HUES48 (cell line): ENCODE data around the gene MAPKAP1.

Source experiments
- H3K27ac ChIP-seq: one replicate; pipeline ENCODE4 v1.7.0; 2013; ENCODE audit warnings: low read depth, low read length, inconsistent platforms
- H3K27me3 ChIP-seq: 2 replicates; pipeline ENCODE4 v1.6.1; 2013; ENCODE audit warnings: mild to moderate bottlenecking, low read length; ENCODE audit not compliant: control insufficient read depth, insufficient read depth
- H3K36me3 ChIP-seq: 2 replicates; pipeline ENCODE4 v1.6.1; 2013; ENCODE audit warnings: low read length; ENCODE audit not compliant: control insufficient read depth, insufficient read depth
- H3K4me1 ChIP-seq: 2 replicates; pipeline ENCODE4 v1.6.1; 2013; ENCODE audit warnings: mild to moderate bottlenecking, low read length; ENCODE audit not compliant: control insufficient read depth, insufficient read depth
- H3K4me3 ChIP-seq: 2 replicates; pipeline ENCODE4 v1.5.1; 2013; ENCODE audit warnings: mild to moderate bottlenecking, low read depth, low read length
- H3K9ac ChIP-seq: 2 replicates; pipeline ENCODE4 v1.6.1; 2013; ENCODE audit warnings: mild to moderate bottlenecking, low read depth, low read length, moderate library complexity
- H3K9me3 ChIP-seq: 2 replicates; pipeline ENCODE4 v1.6.1; 2013; ENCODE audit warnings: low read length; ENCODE audit not compliant: control insufficient read depth, insufficient read depth

MAPKAP1 gene

GRCh38 chr9:125416517-125416916, 290.5 kb downstream of the MAPKAP1 start:
- no peaks in the 10 kb centered on the region for H3K36me3 ChIP-seq
- no peaks in the 10 kb centered on the region for H3K4me1 ChIP-seq
- H3K9ac ChIP-seq = no peak overlapping the region
- H3K4me3 ChIP-seq = no peak overlapping the region
- H3K9me3 ChIP-seq = no peaks in the 10 kb centered on the region
- no peak overlapping the region for H3K27ac ChIP-seq
- H3K27me3 ChIP-seq = no peaks in the 10 kb centered on the region

GRCh38 chr9:125415583-125416460, 291.2 kb downstream of the MAPKAP1 start:
- Histone ChIP-seq H3K27me3 (no peaks in the 10 kb centered on the region), H3K36me3 (no peaks in the 10 kb centered on the region)

DNA sequence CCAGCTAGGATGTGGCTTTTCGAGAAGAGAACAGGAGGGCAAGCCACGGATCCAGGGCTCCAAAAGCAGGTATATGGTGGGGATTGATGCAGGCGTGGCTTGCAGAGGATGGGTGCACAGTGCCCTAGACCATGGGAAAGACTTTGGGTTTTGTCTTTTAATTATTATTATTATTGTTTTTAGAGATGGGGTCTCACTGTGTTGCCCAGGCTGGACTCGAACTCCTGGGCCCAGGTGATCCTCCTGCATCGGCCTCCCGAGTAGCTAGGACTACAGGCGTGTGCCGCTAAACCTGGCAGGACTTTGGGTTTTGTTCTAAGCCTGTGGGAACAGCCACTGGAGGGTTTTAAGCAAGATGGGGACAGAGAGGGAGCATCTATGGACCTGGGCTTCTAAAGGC, 293.4 kb downstream of the MAPKAP1 start:
- H3K4me1 ChIP-seq = no peaks in the 10 kb centered on the region
- H3K27ac ChIP-seq = no peak overlapping the region
- no peak overlapping the region for H3K4me3 ChIP-seq
- H3K36me3 ChIP-seq = no peaks in the 10 kb centered on the region
- no peak overlapping the region for H3K9ac ChIP-seq
- H3K9me3 ChIP-seq = no peaks in the 10 kb centered on the region
- H3K27me3 ChIP-seq = peaks cover 2% of the 10 kb centered on the region

More at GRCh38 chr9:125415583-125416460, 291.2 kb downstream of the MAPKAP1 start:
- no peak overlapping the region for H3K4me3 ChIP-seq
- H3K4me1 ChIP-seq = no peaks in the 10 kb centered on the region
- H3K27ac ChIP-seq = no peak overlapping the region
- no peak overlapping the region for H3K9ac ChIP-seq
- H3K9me3 ChIP-seq = no peaks in the 10 kb centered on the region

GRCh38 chr9:125412166-125412565, 294.8 kb downstream of the MAPKAP1 start:
- Histone ChIP-seq H3K9me3 (no peaks in the 10 kb centered on the region), H3K9ac (no peak overlapping the region), H3K4me1 (no peaks in the 10 kb centered on the region), H3K36me3 (no peaks in the 10 kb centered on the region), H3K27me3 (peaks cover 11% of the 10 kb centered on the region), H3K27ac (no peak overlapping the region), H3K4me3 (no peak overlapping the region)

DNA sequence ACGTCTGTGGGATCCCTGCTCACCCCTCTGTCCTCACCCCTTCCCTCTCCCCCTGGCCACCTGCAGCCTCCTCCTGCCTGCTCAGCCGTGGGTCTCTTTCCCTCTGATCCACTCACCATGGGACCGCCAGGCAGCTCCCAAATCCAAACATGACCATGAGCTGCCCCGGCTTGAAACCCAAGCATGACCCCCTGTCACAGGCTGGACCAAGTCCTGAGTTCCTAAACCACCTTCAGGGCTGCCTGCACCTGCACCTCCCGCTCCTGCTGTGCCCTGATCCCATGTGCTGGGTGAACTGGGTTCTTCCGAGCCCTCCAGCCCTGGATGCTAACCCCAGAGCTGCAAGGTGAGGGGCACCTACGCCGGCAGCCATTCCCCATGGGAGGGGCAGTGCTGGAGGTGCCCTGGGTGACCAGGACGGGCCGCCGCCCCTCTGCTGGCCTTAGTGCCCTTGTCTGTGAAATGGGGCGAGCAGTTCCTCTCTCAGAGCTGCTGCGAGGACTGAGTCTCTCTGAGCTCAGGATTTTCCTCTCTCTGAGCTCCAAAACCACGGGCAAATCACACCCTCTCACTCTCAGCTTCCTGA, 295.7 kb downstream of the MAPKAP1 start:
- no peaks in the 10 kb centered on the region for H3K9me3 ChIP-seq
- no peak overlapping the region for H3K4me3 ChIP-seq
- H3K36me3 ChIP-seq = no peaks in the 10 kb centered on the region
- peaks cover 17% of the 10 kb centered on the region for H3K27me3 ChIP-seq
- H3K4me1 ChIP-seq = no peaks in the 10 kb centered on the region
- no peak overlapping the region for H3K27ac ChIP-seq
- H3K9ac ChIP-seq = no peak overlapping the region

- no peaks in the 10 kb centered on the region for H3K4me1 ChIP-seq
- H3K36me3 ChIP-seq = no peaks in the 10 kb centered on the region
- H3K9ac ChIP-seq = no peak overlapping the region
- H3K9me3 ChIP-seq = no peaks in the 10 kb centered on the region
- no peak overlapping the region for H3K27ac ChIP-seq
- no peak overlapping the region for H3K4me3 ChIP-seq
- peaks cover 17% of the 10 kb centered on the region for H3K27me3 ChIP-seq
Observed at GRCh38 chr9:125410522-125410894, 296.5 kb downstream of the MAPKAP1 start.

DNA sequence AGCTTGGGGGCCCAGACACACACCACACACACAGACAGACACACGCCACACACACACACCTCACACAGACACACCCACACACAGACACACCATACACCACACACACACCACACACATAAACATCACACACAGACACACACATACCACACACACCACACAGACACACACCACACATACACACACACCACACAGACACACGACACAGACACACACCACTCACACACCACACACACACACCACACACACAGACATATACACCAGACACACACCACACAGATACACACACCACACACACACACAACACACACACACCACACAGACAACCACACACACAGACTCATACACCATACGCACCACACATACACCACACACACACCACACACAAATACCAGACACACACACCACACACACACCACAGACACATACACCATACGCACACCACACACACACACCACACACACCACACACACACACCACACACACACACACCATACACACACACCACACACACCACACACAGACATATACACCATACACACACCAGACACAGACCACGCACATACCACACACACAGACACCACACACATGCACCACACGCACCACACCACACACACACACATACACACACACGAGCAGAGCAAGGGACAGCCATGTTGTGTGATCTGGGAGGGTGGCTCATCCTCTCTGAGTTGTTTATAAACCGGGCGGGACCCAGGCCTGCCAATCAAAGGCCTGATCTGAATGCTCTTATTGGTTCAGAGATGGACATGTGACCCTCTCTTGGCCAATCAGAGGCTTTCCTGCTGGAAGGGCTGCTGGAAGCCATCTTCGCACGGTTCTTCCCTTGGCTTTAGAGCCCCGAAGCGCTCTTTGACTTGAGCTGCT, 297.1 kb downstream of the MAPKAP1 start:
- no peaks in the 10 kb centered on the region for H3K4me1 ChIP-seq
- H3K4me3 ChIP-seq = no peak overlapping the region
- no peaks in the 10 kb centered on the region for H3K9me3 ChIP-seq
- no peaks in the 10 kb centered on the region for H3K36me3 ChIP-seq
- peaks cover 17% of the 10 kb centered on the region for H3K27me3 ChIP-seq
- no peak overlapping the region for H3K9ac ChIP-seq
- H3K27ac ChIP-seq = no peak overlapping the region

GRCh38 chr9:125409217-125409636, 297.8 kb downstream of the MAPKAP1 start:
- Histone ChIP-seq H3K9ac (no peak overlapping the region), H3K4me1 (no peaks in the 10 kb centered on the region), H3K27me3 (peaks cover 17% of the 10 kb centered on the region), H3K27ac (no peak overlapping the region), H3K9me3 (no peaks in the 10 kb centered on the region), H3K4me3 (no peak overlapping the region), H3K36me3 (no peaks in the 10 kb centered on the region)

GRCh38 chr9:125407974-125408900, 298.8 kb downstream of the MAPKAP1 start:
- H3K4me1 ChIP-seq = no peaks in the 10 kb centered on the region
- peak overlapping the region; percentile 73 for H3K4me3 ChIP-seq
- no peak overlapping the region for H3K27ac ChIP-seq
- H3K9ac ChIP-seq = peak overlapping the region; percentile 78
- no peaks in the 10 kb centered on the region for H3K9me3 ChIP-seq
- H3K36me3 ChIP-seq = no peaks in the 10 kb centered on the region
- peaks cover 17% of the 10 kb centered on the region for H3K27me3 ChIP-seq

GRCh38 chr9:125407432-125407973, 299.5 kb downstream of the MAPKAP1 start:
- Histone ChIP-seq H3K36me3 (no peaks in the 10 kb centered on the region), H3K4me1 (no peaks in the 10 kb centered on the region), H3K4me3 (peak overlapping the region; percentile 73; the same call in 1 of the 2 replicates), H3K9ac (peak overlapping the region; percentile 78; the same call in 1 of the 2 replicates), H3K27ac (no peak overlapping the region), H3K9me3 (no peaks in the 10 kb centered on the region), H3K27me3 (peaks cover 17% of the 10 kb centered on the region)
